WTC11 (cell line): ENCODE measurements around the gene BOC. TPM values are rescaled to one million over a fixed set of nuclear protein-coding genes. Genes with fewer than 3 reads are reported as not detected.

Experiments used
- AR ChIP-seq: fragments of 250-450 bp; sonication (Bioruptor Pico); IDR thresholded peaks from 2 replicates; pipeline ENCODE4 v1.9.0; 2021; ENCODE audit warnings: mild to moderate bottlenecking
- ATF6 ChIP-seq: sonication (generic); formaldehyde crosslinking; IDR thresholded peaks from 2 replicates; pipeline ENCODE4 v1.8.1; 2023; ENCODE audit warnings: mild to moderate bottlenecking, missing genetic modification reagents
- E2F1 ChIP-seq: sonication (generic); formaldehyde crosslinking; IDR thresholded peaks from 2 replicates; pipeline ENCODE4 v1.8.0; 2022; ENCODE audit warnings: mild to moderate bottlenecking, missing genetic modification reagents
- EMX1 ChIP-seq: fragments of 250-450 bp; sonication (Bioruptor Pico); IDR thresholded peaks from 2 replicates; pipeline ENCODE4 v1.8.0; 2021; ENCODE audit warnings: mild to moderate bottlenecking
- ERG ChIP-seq: fragments of 250-450 bp; sonication (Bioruptor Pico); IDR thresholded peaks from 2 replicates; pipeline ENCODE4 v1.8.0; 2021; ENCODE audit warnings: mild to moderate bottlenecking
- ETV6 ChIP-seq: sonication (generic); formaldehyde crosslinking; IDR thresholded peaks from 2 replicates; pipeline ENCODE4 v1.8.1; 2022; ENCODE audit warnings: mild to moderate bottlenecking, missing genetic modification reagents
- FOXJ3 ChIP-seq: sonication (generic); formaldehyde crosslinking; IDR thresholded peaks from 2 replicates; pipeline ENCODE4 v1.9.0; 2021; ENCODE audit warnings: missing genetic modification reagents, mild to moderate bottlenecking, borderline replicate concordance
- HMGXB4 ChIP-seq: sonication (generic); formaldehyde crosslinking; IDR thresholded peaks from 2 replicates; pipeline ENCODE4 v1.8.1; 2023; ENCODE audit warnings: mild to moderate bottlenecking, moderate library complexity, missing genetic modification reagents
- IRF2 ChIP-seq: sonication (generic); formaldehyde crosslinking; IDR thresholded peaks from 2 replicates; pipeline ENCODE4 v1.8.0; 2022; ENCODE audit warnings: low read depth, missing genetic modification reagents, borderline replicate concordance
- JAZF1 ChIP-seq: fragments of 250-450 bp; sonication (Bioruptor Pico); IDR thresholded peaks from 2 replicates; pipeline ENCODE4 v1.9.0; 2021; ENCODE audit warnings: moderate library complexity, mild to moderate bottlenecking, inconsistent platforms
- RORB ChIP-seq: fragments of 250-450 bp; sonication (Bioruptor Pico); IDR thresholded peaks from 2 replicates; pipeline ENCODE4 v1.9.0; 2021; ENCODE audit warnings: mild to moderate bottlenecking
- SMAD4 ChIP-seq: sonication (generic); formaldehyde crosslinking; IDR thresholded peaks from 2 replicates; pipeline ENCODE4 v1.8.0; 2022; ENCODE audit warnings: mild to moderate bottlenecking, missing genetic modification reagents
- ZBTB21 ChIP-seq: sonication (generic); formaldehyde crosslinking; IDR thresholded peaks from 2 replicates; pipeline ENCODE4 v1.8.1; 2023; ENCODE audit warnings: mild to moderate bottlenecking, missing genetic modification reagents, borderline replicate concordance
- ZBTB43 ChIP-seq: sonication (generic); formaldehyde crosslinking; IDR thresholded peaks from 2 replicates; pipeline ENCODE4 v1.8.1; 2023; ENCODE audit warnings: mild to moderate bottlenecking, missing genetic modification reagents
- ZNF219 ChIP-seq: sonication (generic); formaldehyde crosslinking; IDR thresholded peaks from 2 replicates; pipeline ENCODE4 v1.8.0; 2023; ENCODE audit warnings: missing genetic modification reagents, mild to moderate bottlenecking, borderline replicate concordance
- ZNF416 ChIP-seq: fragments of 250-450 bp; sonication (Bioruptor Pico); IDR thresholded peaks from 2 replicates; pipeline ENCODE4 v1.9.0; 2021; ENCODE audit warnings: mild to moderate bottlenecking, inconsistent platforms
- total RNA-seq: library from RNA; stranded (reverse); gene quantifications from 3 replicates; pipeline ENCODE4 v1.2.3, GENCODE V29; 2021

Gene BOC
- total RNA-seq, 1 experiment from 2014 or later = 8.0 TPM

- no peak for TF ChIP-seq E2F1 (CRISPR knock-in tag)
- no peak for TF ChIP-seq RORB (CRISPR knock-in tag)
- TF ChIP-seq ATF6 (CRISPR knock-in tag) = no peak
- no peak for TF ChIP-seq ETV6 (CRISPR knock-in tag)
- TF ChIP-seq ZBTB21 = no peak
- no peak for TF ChIP-seq ZBTB43 (CRISPR knock-in tag)
- no peak for TF ChIP-seq FOXJ3 (CRISPR knock-in tag)
- no peak for TF ChIP-seq ERG
- TF ChIP-seq EMX1 (CRISPR knock-in tag) = no peak
- no peak for TF ChIP-seq JAZF1 (CRISPR knock-in tag)
- no peak for TF ChIP-seq ZNF219 (CRISPR knock-in tag)
- TF ChIP-seq AR (CRISPR knock-in tag) = no peak
- no peak for TF ChIP-seq IRF2 (CRISPR knock-in tag)
- no peak for TF ChIP-seq HMGXB4
- no peak for TF ChIP-seq ZNF416
- TF ChIP-seq SMAD4 (CRISPR knock-in tag) = no peak
Measured at GRCh38 chr3:113179235-113179824, 32.0 kb upstream of the BOC start (continued).
